Measurements from ENCODE around the gene NEURL3. TPM values are rescaled to one million over a fixed set of nuclear protein-coding genes. Genes with fewer than 3 reads are reported as not detected.
A peak's percentile ranks its signal among the peaks of the same experiment; 100 is the strongest.

The NEURL3 gene
- total RNA-seq, 1 donor from 2014 or later, result 0.29 TPM

- TF ChIP-seq CTCF (IDR thresholded peaks at IDR 0.05), result no peak
- peak; percentile 45 for DNase-seq
These were observed 17.4 kb upstream of the NEURL3 start for GRCh38 chr2:96522304-96523203.

GRCh38 chr2:96521219-96521618 lies 16.1 kb upstream of the NEURL3 start:
- ATAC-seq (no peak), DNase-seq (no peak)
- TF ChIP-seq CTCF (IDR thresholded peaks at IDR 0.05), result no peak
- Histone ChIP-seq H3K27me3 (no peaks in the 10 kb centered on the region), H3K9me3 (no peaks in the 10 kb centered on the region), H3K27ac (no peak overlapping the region), H3K4me3 (no peak overlapping the region), H3K4me1 (no peaks in the 10 kb centered on the region), H3K36me3 (no peaks in the 10 kb centered on the region)
- intact Hi-C loops (cut with DNase I), result no loop called here

More at GRCh38 chr2:96522304-96523203, 17.4 kb upstream of the NEURL3 start:
- intact Hi-C loops (cut with DNase I), result no loop called here
- Histone ChIP-seq H3K4me3 (no peak overlapping the region), H3K27ac (no peak overlapping the region), H3K36me3 (no peaks in the 10 kb centered on the region), H3K9me3 (no peaks in the 10 kb centered on the region), H3K4me1 (peaks cover 8% of the 10 kb centered on the region), H3K27me3 (no peaks in the 10 kb centered on the region)
- no peak for ATAC-seq

GRCh38 chr2:96520697-96521096 lies 15.5 kb upstream of the NEURL3 start:
- H3K4me3 ChIP-seq, result no peak overlapping the region
- H3K4me1 ChIP-seq, result no peaks in the 10 kb centered on the region
- no peak overlapping the region for H3K27ac ChIP-seq
- intact Hi-C loops (cut with DNase I), result no loop called here
- H3K27me3 ChIP-seq, result no peaks in the 10 kb centered on the region
- DNase-seq (no peak), ATAC-seq (no peak)
- no peaks in the 10 kb centered on the region for H3K9me3 ChIP-seq
- no peaks in the 10 kb centered on the region for H3K36me3 ChIP-seq
- no peak for TF ChIP-seq CTCF (IDR thresholded peaks at IDR 0.05)

GRCh38 chr2:96520231-96520630 lies 15.1 kb upstream of the NEURL3 start:
- DNase-seq (peak; percentile 7), ATAC-seq (no peak)
- Histone ChIP-seq H3K4me3 (no peak overlapping the region), H3K4me1 (no peaks in the 10 kb centered on the region), H3K27me3 (no peaks in the 10 kb centered on the region), H3K36me3 (no peaks in the 10 kb centered on the region), H3K9me3 (no peaks in the 10 kb centered on the region), H3K27ac (no peak overlapping the region)
- no peak for TF ChIP-seq CTCF (IDR thresholded peaks at IDR 0.05)
- intact Hi-C loops (cut with DNase I), result no loop called here

GRCh38 chr2:96517079-96517478 lies 11.9 kb upstream of the NEURL3 start:
- DNase-seq, result no peak
- Histone ChIP-seq H3K9me3 (no peaks in the 10 kb centered on the region), H3K27me3 (no peaks in the 10 kb centered on the region), H3K4me1 (no peaks in the 10 kb centered on the region), H3K27ac (no peak overlapping the region), H3K4me3 (no peak overlapping the region), H3K36me3 (no peaks in the 10 kb centered on the region)
- no peak for TF ChIP-seq CTCF (IDR thresholded peaks at IDR 0.05)
- intact Hi-C loops (cut with DNase I), result no loop called here
- ATAC-seq, result no peak

Data from upper lobe of right lung (tissue), 1 donor.